ENCODE data around the gene SSPN. TPM values are rescaled to one million over a fixed set of nuclear protein-coding genes. Genes with fewer than 3 reads are reported as not detected.

The SSPN gene
- total RNA-seq, 1 experiment from 2014 or later, result 3.1 TPM

- no TSS peak for BruUV-seq (replicated peaks)
- Histone ChIP-seq H3K36me3 (ENCODE audit: control insufficient read depth, insufficient read depth, low read length) (no peaks in the 10 kb centered on the region), H3K9me3 (no peaks in the 10 kb centered on the region), H3K4me3 (ENCODE audit: low read depth, low read length) (no peak overlapping the region), H3K27me3 (replicated peaks; ENCODE audit: control insufficient read depth, insufficient read depth, low read length) (no peaks in the 10 kb centered on the region; the same call in 1 of the 2 replicates), H3K4me1 (peaks cover under 1% of the 10 kb centered on the region; the same call in 1 of the 2 replicates)
- H3K27ac Mint-ChIP-seq (ENCODE audit: unreplicated experiment), result no peak overlapping the region
- peaks cover 7% of the 10 kb centered on the region for H3K4me1 Mint-ChIP-seq (ENCODE audit: low read depth, unreplicated experiment)
- POLR2A ChIA-PET, result no interaction called here
- H3K4me3 Mint-ChIP-seq (ENCODE audit: unreplicated experiment), result no peak overlapping the region
- DNase-seq, result no peak
- no peaks in the 10 kb centered on the region for H3K36me3 Mint-ChIP-seq (ENCODE audit: insufficient read depth, unreplicated experiment)
- CTCF ChIA-PET, result no interaction called here
- TF ChIP-seq, protein P1, sequence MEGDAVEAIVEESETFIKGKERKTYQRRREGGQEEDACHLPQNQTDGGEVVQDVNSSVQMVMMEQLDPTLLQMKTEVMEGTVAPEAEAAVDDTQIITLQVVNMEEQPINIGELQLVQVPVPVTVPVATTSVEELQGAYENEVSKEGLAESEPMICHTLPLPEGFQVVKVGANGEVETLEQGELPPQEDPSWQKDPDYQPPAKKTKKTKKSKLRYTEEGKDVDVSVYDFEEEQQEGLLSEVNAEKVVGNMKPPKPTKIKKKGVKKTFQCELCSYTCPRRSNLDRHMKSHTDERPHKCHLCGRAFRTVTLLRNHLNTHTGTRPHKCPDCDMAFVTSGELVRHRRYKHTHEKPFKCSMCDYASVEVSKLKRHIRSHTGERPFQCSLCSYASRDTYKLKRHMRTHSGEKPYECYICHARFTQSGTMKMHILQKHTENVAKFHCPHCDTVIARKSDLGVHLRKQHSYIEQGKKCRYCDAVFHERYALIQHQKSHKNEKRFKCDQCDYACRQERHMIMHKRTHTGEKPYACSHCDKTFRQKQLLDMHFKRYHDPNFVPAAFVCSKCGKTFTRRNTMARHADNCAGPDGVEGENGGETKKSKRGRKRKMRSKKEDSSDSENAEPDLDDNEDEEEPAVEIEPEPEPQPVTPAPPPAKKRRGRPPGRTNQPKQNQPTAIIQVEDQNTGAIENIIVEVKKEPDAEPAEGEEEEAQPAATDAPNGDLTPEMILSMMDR (IDR thresholded peaks at IDR 0.05; ENCODE audit: insufficient read depth in 1 of 2, low read depth in 1 of 2, low read length in 1 of 2, severe bottlenecking in 1 of 2, unreplicated experiment in 1 of 2), result no peak
- peaks cover 14% of the 10 kb centered on the region for H3K27me3 Mint-ChIP-seq (ENCODE audit: insufficient read depth, unreplicated experiment)
- no peaks in the 10 kb centered on the region for H3K9me3 Mint-ChIP-seq (ENCODE audit: unreplicated experiment)
- intact Hi-C loops (cut with micrococcal nuclease; ENCODE audit: unreplicated experiment), result loop anchor here (5.0 kb wide), 1 partner anchor 45 kb away; the partner anchor contains the start of gene BHLHE41
These were observed 23.4 kb upstream of the SSPN start for GRCh38 chr12:26172013-26172412.

DNA sequence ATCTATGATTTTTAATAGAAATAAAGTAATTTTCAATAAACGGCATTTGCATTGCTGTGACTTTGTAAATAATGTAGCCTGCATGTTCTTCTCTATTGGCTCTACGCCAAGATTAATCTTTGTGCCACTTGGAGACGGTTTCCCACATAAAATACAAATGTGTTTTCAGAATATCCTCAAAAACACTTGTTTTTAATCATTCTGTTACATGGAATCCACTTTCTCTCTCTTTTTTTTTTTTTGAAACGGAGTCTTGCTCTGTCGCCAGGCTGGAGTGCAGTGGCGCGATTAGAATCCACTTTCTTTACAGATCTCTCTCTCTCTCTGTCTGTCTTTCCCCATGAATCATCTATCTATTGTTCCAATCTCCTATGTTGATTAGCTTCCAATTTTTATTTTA is 22.8 kb upstream of the SSPN start:
- H3K9me3 Mint-ChIP-seq (ENCODE audit: unreplicated experiment), result no peaks in the 10 kb centered on the region
- POLR2A ChIA-PET, result no interaction called here
- TF ChIP-seq, protein P1 (IDR thresholded peaks at IDR 0.05; ENCODE audit: insufficient read depth in 1 of 2, low read depth in 1 of 2, low read length in 1 of 2, severe bottlenecking in 1 of 2, unreplicated experiment in 1 of 2), result no peak

GRCh38 chr12:26172946-26173552 is 22.3 kb upstream of the SSPN start:
- no peaks in the 10 kb centered on the region for H3K9me3 Mint-ChIP-seq (ENCODE audit: unreplicated experiment)
- H3K36me3 ChIP-seq (ENCODE audit: control insufficient read depth, insufficient read depth, low read length), result no peaks in the 10 kb centered on the region
- H3K4me1 Mint-ChIP-seq (ENCODE audit: low read depth, unreplicated experiment), result peaks cover 7% of the 10 kb centered on the region
- H3K27me3 Mint-ChIP-seq (ENCODE audit: insufficient read depth, unreplicated experiment), result peaks cover 12% of the 10 kb centered on the region
- H3K4me1 ChIP-seq, result peaks cover 4% of the 10 kb centered on the region; the same call in 1 of the 2 replicates
- ChIA-PET POLR2A (no interaction called here), CTCF (no interaction called here)
- no peak for DNase-seq
- no TSS peak for BruUV-seq (replicated peaks)
- no peak overlapping the region for H3K4me3 ChIP-seq (ENCODE audit: low read depth, low read length)
- TF ChIP-seq, protein P1 (IDR thresholded peaks at IDR 0.05; ENCODE audit: insufficient read depth in 1 of 2, low read depth in 1 of 2, low read length in 1 of 2, severe bottlenecking in 1 of 2, unreplicated experiment in 1 of 2), result no peak
- H3K27me3 ChIP-seq (replicated peaks; ENCODE audit: control insufficient read depth, insufficient read depth, low read length), result no peaks in the 10 kb centered on the region
- intact Hi-C loops (cut with micrococcal nuclease; ENCODE audit: unreplicated experiment), result loop anchor here (5.0 kb wide), 1 partner anchor 46 kb away; the partner anchor contains the start of gene BHLHE41
- H3K36me3 Mint-ChIP-seq (ENCODE audit: insufficient read depth, unreplicated experiment), result no peaks in the 10 kb centered on the region
- no peak overlapping the region for H3K4me3 Mint-ChIP-seq (ENCODE audit: unreplicated experiment)
- no peak overlapping the region for H3K27ac Mint-ChIP-seq (ENCODE audit: unreplicated experiment)
- H3K9me3 ChIP-seq, result no peaks in the 10 kb centered on the region

More for the DNA sequence above, 22.8 kb upstream of the SSPN start:
- H3K4me3 ChIP-seq (ENCODE audit: low read depth, low read length), result no peak overlapping the region
- Mint-ChIP-seq H3K27me3 (ENCODE audit: insufficient read depth, unreplicated experiment) (peaks cover 14% of the 10 kb centered on the region), H3K36me3 (ENCODE audit: insufficient read depth, unreplicated experiment) (no peaks in the 10 kb centered on the region), H3K4me1 (ENCODE audit: low read depth, unreplicated experiment) (peaks cover 7% of the 10 kb centered on the region), H3K27ac (ENCODE audit: unreplicated experiment) (no peak overlapping the region), H3K4me3 (ENCODE audit: unreplicated experiment) (no peak overlapping the region)
- intact Hi-C loops (cut with micrococcal nuclease; ENCODE audit: unreplicated experiment), result loop anchor here (5.0 kb wide), 1 partner anchor 45 kb away; the partner anchor contains the start of gene BHLHE41
- CTCF ChIA-PET, result no interaction called here
- no TSS peak for BruUV-seq (replicated peaks)
- H3K4me1 ChIP-seq, result peaks cover 4% of the 10 kb centered on the region; the same call in 1 of the 2 replicates
- DNase-seq, result no peak
- no peaks in the 10 kb centered on the region for H3K36me3 ChIP-seq (ENCODE audit: control insufficient read depth, insufficient read depth, low read length)
- no peaks in the 10 kb centered on the region for H3K27me3 ChIP-seq (replicated peaks; ENCODE audit: control insufficient read depth, insufficient read depth, low read length)
- H3K9me3 ChIP-seq, result no peaks in the 10 kb centered on the region

Data from Caco-2 (cell line).